MV-4-11 (cell line): Measurements from ENCODE around the gene CCDC159.
"Not testable (repeated sequence)": the region's sequence is repeated elsewhere in the genome, so short reads cannot be mapped to it uniquely, and the experiment has no call there.

Experiments
- DNase-seq: peaks from one replicate; lab custom pipeline; 2025; lab: John Stamatoyannopoulos, UW

The CCDC159 gene, protein sequence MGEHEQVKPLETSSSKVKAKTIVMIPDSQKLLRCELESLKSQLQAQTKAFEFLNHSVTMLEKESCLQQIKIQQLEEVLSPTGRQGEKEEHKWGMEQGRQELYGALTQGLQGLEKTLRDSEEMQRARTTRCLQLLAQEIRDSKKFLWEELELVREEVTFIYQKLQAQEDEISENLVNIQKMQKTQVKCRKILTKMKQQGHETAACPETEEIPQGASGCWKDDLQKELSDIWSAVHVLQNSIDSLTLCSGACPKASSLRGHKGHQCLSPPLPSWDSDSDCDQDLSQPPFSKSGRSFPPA

DNA sequence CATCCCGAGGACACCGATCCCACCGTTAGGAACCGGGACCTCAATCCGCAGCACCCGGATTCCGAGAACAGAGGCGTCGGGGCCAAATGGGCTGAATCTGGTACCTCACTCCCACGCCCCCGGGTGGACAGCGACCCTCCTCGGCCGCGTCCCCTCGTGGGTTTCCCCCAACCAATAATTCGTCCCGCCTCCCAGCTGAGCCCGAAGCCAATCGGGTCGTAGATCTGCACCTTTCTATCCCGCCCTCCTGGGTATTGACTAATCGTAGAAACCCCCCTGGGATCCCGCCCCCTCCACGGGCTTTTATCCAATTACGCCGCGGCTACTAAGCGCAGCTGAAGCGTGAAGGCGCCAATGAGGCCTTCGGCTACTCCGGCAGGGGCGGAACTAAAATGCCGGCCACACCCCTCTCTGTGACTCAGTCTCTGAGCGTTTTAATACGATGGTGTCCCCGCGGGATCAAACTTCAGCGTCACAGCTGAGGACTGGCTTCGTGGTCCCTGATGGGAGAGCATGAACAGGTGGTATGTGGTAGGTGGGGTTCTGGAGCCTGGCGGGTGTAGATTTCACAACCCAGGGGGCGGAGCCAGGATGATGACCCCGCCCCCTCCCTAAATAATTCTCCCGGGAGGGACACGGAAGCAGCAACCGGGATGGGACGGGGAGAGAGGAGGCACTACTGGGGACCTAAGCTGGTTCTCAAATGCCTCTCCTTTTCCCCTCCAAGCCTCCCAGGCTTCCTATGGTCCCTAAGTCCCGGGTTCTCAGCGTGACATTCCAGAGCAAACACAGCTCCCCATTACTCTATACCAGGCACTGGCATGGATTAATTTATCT lies at the start of gene CCDC159, which contains the start of gene TMEM205:
CCDC159 (plus strand) TSS at position 416 of the 837 bp plus-strand sequence; CDS start at position 504, 88 bp downstream.
TMEM205 (minus strand) TSS at position 165 of the 837 bp plus-strand sequence. CDS start 649 bp downstream, outside the sequence.
- peak; percentile 100 for DNase-seq

DNA sequence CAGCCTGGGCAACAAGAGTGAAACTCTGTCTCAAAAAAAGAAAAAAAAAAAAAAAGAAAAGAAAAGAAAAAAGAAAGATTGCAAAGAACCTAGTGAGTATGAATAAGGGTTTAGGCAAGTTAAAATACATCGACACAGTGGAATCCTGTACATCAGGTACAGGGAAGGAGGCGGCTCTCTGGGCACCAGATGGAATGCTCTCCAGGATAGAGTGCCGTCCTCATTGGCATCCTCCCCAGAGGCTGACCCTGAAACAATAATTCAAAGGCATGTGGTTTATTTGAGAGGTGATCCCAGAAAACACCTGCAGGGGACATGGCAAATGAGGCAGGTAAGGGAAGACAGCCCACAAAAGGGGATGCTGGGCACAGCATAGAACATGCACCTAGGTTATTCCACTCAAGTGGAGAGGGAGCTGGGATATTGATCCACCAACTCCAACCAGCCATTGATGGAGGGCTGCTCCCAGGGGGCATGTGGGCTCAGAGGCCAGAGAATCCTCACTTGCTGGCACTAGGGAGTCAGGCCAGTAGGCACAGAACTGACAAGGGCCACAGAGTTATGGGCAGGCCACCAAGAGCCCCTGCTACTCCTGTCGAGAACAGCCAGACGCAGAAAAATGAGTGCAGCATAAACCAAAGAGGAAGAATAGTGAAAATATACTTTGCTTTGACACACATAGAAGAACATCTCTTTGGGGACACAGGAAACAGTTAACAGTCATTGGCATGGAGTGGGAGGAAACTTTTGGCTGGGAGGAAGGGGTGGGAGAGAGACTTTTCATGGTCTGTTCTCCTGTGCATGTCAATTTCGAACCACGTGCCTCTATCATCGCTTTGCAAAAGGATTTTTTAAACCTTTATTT lies 46.1 kb upstream of the CCDC159 start:
- DNase-seq: no peak

DNA sequence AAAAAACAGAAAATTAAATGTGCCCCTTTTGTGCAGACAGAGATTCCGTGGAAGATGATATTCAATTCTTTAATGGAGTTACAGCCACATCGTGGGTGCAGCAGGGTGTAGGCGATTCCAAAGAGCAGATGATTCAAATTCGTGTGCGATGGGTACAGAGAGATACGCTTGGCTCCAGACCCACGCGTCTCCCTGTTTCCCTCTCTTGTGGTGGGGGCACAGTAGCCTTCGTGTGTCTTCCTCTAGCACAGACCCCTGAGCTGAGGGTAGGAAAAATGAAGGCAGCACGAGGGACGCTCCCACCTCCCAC lies 45.6 kb upstream of the CCDC159 start:
- DNase-seq: no peak

DNA sequence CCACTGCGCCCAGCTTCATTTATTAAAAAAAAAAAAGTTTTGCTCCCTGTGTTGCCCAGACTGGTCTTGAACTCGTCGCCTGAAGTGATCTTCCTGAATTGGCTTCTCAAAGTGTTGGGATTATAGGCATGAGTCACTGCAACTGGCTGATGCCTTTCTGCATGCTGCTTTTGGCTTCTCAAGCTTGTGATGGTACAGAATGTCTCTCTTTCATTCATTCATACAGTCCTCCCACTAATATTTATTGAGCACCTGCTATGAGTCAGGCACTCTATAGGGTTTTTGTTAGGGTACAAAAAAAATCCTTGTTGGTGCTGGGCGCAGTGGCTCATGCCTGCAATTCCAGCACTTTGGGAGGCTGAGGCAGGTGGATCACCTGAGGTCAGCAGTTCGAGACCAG lies 41.4 kb upstream of the CCDC159 start:
- peak; percentile 31 for DNase-seq

DNA sequence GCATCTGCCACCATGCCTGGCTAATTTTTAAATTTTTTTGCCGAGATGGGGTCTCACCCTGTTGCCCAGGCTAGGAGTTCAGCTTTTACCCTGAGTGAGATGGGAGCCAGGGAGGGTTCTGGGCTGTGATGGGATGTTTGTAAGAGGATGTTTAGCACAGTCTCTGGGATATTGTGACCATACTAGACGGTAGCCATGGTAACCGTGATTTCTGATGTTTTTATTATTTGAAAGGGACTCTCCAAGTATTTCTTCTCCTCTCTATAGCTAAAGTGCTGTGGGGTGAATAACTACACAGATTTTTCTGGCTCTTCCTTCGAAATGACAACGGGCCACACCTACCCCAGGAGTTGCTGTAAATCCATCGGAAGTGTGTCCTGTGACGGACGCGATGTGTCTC lies 40.0 kb upstream of the CCDC159 start:
- no peak for DNase-seq

DNA sequence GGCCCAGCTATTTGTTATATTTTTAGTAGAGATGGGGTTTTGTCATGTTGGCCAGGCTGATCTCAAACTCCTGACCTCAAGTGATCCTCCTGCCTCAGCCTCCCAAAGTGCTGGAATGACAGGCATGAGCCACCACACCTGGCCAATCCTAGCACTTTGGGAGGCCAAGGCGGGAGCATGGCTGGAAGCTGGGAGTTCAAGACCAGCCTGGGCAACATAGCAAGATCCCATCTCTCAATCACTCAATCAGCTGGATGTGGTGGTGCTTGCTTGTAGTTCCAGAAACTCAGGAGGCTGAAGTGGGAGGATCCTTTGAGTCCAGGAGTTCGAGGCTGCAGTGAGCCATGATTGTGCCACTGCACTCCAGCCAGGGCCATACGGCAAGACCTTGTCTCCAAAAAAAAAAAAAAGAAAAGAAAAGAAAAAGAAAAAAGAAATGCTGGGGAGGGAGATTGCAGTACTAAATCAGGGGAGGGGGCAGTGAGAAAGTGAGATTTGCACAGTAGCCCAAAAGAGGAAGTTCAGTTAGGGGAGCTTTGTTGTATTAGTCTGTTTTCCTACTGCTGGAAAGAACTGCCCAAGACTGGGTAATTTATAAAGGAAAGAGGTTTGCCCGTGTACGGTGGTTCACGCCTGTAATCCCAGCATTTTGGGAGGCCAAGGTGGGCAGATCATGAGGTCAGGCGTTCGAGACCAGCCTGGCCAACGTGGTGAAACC lies 25.9 kb upstream of the CCDC159 start:
- peak; percentile 85 for DNase-seq

DNA sequence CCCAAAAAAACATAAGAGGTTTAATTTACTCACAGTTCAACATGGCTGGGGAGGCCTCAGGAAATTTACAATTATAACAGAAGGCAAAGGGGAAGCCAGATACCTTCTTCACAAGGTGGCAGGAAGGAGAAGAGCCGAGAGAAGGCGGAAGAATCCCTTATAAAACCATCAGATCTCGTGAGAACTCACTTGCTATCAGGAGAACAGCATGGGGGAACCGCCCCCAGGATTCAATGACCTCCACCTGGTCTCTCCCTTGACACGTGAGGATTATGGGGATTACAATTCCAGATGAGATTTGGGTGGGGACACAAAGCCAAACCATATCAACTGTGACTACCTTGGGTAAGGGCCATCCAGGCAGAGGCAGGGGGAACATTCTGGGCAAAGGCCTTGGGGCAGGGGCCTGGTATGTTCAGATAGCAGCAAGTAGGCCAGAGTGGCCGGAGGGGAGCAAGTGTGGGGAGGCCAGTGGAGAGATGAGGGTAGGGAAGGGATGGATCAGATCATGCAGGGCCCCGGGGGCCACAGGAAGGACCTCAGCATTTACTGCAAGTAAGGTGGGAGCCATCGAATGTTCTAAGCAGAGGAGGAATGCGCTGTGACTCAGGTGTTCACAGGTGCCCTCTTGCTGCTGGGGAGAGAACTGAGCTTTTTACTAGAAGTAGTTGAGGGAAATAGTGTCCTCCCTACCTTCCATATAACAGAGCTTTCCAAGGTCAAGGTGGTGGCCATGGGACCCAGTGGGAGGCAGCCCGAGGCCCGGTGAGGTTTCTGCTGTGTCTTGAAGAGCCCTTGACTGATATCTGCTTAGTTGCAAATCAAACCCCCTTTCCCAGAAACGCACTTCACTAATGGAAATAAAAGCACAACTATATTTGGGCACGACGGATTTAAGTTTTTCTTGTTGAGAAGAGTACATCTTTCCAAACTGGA lies 24.9 kb upstream of the CCDC159 start:
- DNase-seq: no peak

DNA sequence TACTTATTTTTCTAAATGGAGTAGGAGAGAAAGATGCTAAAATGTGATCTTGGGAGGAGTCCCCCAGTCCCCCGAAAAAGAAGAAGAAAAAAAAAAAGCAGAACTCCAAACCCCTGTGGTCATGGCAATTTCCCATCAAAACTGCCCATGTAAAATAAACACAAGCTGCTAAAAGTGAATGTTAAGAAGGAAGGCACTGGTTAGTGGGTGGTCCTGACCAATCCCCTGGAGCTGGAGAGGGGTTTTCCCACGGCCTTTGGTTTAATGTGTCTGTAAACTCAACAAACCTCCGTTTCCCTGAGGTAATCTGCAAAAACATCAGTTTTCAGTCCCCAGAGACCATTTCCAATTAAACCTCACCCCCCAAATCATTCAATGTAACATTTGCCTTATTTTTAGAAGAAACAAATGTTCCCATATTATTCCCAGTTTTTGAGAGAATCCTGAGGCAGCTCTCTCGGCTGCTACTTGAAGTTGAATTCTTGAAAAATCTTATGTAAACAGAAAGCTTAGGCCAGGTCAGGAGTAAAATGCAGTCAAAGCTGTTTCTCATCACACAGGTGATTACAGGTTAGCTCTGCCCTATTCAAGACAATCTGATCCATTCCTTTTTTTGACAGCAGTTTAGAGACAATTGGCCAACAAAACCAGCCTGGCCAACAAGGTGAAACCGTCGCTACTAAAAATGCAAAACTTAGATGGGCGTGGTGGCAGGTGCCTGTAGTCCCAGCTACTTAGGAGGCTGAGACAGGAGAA lies 23.9 kb upstream of the CCDC159 start:
- peak; percentile 84 for DNase-seq

DNA sequence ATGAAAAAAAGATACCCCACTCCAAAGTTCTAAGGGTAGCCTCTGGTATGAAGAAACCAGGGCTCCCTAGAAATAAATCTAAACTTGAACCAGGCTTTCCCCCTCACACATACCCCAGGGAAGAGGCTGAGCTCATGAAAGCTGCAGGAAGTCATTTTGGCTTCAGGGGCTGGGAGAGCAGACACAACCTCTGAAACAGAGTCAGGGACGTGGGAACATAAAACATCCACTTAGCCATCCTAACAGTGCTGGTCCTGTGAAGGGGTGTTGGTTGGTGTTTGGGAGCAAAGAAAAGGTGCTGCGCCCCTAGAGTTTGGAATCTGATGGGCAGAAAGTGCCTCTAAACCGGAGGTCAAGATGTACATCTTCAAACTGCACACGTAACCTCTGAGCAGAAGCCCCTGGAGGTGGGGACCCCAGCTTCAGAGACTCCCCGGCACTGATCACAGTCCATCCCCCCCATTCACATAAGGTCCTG lies 22.7 kb upstream of the CCDC159 start:
- DNase-seq: no peak

DNA sequence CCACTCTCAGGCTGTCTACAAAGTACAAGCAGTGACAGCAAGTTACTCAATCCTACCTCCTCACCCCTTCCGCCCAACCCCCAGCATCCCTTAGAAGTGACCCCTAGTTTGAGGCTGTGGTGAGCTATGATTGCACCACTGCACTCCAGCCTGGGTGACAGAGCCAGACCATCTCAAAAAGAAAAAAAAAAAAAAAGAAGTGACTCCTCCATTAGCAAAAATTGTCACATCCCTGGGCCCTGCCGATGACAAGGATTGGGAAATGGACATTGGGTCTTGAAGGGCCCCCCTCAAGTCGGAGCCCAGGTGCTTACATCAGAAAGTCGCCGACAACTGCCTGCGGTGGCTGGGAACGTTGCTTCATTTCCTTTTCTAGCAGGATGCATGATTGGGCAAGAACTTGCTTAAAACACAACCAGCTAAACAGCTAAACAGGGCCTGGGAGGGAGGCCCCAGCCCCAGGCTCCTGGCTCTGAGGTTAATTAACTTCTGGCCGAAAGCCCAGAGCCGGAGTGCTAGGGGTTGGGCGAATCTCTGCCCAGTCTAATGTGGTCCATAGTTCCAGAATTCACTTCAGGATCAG lies 22.1 kb upstream of the CCDC159 start:
- peak; percentile 100 for DNase-seq

DNA sequence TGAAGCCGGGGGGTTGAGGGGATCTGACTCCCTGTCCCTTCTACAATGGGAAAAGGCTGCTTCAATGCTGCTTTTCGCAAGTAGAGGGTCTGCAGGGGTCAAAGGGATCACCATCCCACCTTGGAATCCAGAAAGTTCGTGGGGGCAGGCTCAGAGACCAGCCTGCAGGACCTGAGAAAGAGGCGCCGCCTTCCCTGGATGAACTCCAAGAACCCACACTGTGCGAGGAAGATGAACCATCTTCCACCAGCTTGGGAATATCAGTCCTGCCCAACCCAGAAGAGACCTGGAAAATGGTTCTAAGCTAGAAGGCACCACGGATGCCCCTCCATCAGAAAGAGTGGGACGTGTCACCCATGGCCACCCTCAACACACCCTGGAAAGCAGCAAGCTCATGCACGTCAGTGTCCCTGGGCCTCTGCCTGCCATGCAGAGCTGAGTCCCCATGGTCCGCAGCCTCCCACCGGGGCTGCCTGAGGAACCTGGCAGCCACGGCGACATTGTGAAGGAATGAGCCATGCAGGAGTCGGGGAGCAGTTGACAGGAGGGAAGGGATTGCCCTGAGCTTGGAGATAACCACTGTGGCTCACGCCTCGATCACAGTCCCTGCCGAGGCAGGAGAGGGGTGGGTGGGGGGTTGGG lies 21.4 kb upstream of the CCDC159 start:
- no peak for DNase-seq

DNA sequence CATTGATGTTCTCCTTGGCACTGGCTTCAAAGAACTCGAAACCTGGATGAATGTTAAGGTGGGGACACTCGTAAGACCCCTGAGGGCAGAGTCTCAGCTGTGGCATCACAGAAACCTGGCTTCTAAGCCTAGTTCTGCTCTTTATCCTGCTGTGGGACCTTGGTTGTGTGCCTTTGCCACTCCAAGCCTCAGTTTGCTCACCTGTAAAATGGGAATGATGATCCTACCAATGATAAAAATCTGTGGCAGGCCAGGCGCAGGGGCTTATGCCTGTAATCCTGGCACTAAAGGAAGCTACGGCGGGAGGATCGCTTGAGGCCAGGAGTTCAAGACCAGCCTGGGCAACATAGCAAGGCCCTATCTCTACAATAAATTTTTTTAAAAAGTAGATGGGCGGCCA lies 20.8 kb upstream of the CCDC159 start:
- no peak for DNase-seq

DNA sequence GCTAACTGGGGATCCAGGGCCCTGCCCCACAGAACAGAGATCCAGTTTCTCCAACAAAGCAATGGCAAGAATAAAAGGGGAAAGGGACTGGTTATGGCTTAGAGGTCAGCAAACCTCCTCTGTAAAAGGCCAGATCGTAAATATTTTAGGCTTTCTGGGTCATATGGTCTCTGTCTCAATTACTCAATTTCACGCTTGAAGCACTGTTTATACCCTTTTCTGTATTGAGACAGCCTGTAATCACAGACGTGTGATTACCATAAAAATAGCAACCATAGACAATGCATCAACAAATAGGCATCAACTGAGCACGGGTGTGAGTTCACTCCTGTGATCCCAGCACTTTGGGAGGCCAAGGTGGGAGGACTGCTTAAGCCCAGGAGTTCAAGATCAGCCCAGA lies 16.2 kb upstream of the CCDC159 start:
- no peak for DNase-seq

DNA sequence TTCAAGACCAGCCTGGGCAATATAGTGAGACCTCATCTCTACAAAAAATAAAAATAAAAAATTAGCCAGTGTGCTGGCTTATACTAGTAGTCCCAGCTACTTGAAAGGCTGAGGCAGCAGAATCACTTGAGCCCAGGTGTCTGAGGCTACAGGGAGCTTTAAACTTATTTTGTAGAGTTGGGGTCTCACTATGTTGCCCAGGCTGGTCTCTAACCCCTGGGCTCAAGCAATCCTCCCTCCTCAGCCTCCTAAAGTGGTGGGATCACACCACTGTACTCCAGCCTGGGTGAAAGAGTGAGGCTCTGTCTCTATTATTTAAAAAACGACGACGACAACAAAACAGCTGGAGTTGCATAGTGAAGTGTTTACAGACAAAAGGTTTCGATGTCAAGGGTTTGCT lies 14.8 kb upstream of the CCDC159 start:
- no peak for DNase-seq

DNA sequence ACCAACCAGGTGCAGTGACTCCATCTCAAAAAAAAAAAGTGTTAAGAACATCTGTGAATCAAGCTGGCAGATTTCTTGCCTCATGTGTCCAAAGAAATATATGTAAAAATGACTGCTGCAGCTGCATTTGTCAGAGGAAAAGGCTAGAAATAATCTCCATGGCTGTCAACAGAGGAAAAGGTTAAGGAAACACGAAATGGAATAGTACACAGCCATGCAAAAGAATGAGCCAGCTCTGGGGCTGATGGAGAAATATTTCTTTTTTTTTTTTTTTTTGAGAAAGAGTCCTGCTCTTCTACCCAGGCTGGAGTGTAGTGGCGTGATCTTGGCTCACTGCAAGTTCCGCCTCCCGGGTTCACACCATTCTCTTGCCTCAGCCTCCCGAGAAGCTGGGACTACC lies 13.5 kb upstream of the CCDC159 start:
- DNase-seq: no peak

DNA sequence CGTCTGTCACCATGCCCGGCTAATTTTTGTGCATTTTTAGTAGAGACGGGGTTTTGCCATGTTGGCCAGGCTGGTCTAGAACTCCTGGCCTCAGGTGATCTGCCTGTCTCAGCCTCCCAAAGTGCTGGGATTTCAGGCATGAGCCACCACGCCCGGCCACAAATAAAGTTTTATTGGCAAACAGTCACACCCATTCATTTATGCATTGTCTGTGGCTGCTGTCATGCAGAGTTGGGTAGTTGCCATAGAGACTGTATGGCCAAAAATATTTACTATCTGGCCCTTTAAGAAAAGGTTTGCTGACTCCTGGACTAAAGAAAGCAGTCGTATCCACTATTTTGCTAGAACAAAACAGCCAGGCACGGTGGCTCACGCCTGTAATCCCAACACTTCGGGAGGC lies 12.5 kb upstream of the CCDC159 start:
- DNase-seq: not testable (repeated sequence)

DNA sequence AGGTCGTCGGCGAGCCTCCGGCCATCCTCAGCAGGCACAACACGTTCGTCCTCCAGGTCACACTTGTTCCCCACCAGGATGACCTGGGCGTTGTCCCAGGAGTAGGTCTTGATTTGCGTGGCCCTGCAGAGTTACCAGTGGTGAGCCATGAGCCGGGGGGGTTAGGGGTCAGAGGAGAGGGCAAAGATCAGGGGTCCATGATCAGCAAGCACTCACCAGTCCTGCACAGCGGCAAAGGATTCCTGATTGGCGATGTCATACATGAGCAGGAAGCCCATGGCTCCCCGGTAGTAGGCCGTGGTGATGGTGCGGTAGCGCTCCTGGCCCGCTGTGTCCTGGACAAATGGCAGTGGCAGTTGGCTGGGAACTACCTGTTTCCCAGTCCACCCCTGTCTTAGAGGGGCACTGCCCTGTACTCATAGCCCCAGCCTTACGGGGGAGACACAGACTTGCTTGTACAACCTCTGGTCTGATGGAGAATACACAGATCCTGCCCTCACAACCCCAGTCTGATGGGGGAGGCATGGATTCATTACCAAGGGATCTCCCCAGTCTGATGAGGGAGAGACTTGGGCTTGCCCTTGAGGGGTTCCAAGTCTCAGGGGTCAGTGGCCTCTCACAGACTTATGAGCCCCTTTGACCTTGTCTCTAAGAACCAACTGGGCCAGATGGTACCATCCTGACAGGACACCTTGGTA lies 10.7 kb upstream of the CCDC159 start:
- no peak for DNase-seq

DNA sequence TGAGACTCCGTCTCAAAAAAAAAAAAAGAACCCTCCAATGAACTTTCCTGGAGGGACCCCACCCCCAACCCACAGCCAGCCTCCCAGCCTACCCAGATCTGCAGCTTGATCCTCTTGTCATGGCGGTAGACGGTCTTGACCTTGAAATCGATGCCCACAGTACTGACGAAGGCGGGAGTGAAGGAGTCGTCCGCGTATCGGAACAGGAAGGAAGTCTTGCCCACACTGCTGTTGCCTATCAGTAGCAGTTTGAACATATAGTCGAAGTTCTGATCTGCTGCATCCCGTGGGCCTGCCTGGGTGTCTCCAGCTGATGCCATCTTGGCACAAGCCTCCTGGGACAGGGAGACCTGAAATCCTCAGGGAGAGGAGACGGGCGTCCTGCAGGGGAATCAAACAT lies 9.2 kb upstream of the CCDC159 start:
- peak; percentile 81 for DNase-seq
